HG03108 (cell line): ENCODE results near the gene UBAC2.

Experiments
- ATAC-seq: cut with Tn5 transposase; IDR thresholded peaks from one replicate; pipeline ENCODE4 v1.9.1; 2021; ENCODE audit warnings: moderate library complexity; ENCODE audit not compliant: unreplicated experiment

Gene UBAC2

GRCh38 chr13:99429670-99430069 is 229.0 kb downstream of the UBAC2 start:
- ATAC-seq, result no peak

DNA sequence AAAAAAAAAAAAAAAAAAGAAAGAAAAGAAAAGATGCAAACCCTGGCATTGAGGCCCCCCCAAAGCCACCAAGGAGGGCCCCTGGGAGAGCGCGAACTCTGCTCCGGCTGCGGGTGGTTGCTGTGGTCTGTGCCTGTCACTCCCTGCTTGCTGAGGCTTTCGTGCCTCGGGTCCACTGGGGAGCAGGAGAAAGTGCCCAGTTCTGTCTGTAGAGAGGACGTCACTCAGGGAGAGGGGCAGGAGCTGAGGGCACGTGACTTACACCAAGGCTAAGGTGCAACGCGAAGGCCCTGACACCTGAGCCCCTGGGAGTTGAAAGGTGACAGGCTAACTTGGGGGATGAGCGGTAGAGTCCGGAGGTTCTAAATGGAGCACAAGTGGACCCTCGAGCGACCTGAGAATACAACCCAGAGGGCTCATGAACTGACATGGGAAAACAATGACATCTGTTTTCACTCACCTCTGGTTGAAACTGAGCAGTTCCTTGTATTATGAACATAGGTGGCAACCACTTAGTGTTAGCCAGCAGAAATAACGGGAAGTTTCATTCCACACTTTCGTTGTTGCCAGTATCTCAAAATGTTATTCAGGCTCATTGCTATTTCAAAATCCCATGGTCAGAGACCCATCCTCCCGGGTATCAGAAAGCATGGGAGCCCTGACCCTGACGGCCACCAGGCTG is 231.4 kb downstream of the UBAC2 start:
- peak; percentile 26 for ATAC-seq

- peak; percentile 48 for ATAC-seq
Observed at GRCh38 chr13:99432609-99433542, 232.2 kb downstream of the UBAC2 start.

DNA sequence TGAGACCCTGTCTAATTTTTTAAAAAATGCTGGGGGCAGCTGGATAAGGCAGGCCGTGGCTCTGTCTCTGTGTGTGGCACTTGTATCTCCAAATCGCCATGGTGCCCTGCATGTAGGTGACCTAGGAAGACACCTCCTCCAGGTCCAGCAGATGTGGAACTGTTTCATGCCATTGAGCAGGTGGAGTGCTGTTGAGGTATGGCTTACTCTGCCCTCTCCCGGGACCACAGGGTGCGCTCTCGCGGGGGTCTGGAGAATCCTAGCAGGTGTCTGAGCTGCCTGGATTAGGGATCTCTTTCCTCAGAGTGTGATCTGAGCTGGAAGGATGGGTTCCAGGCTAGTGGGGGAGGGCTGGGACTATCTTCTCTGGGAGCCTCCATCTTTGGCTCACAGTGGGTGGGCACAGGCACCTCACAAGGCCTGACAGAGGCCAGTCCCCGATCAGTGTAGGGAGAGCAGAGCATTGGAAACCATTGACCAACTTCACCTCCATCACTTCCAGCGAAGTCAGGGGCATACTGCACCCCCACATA is 233.0 kb downstream of the UBAC2 start:
- ATAC-seq, result no peak

- ATAC-seq, result no peak
Observed at GRCh38 chr13:99434258-99434788, 233.7 kb downstream of the UBAC2 start.

- ATAC-seq, result no peak
Observed at GRCh38 chr13:99435116-99435515, 234.5 kb downstream of the UBAC2 start.

GRCh38 chr13:99435998-99436397 is 235.3 kb downstream of the UBAC2 start:
- no peak for ATAC-seq
